Nephron (organoid): ENCODE data around the gene LBHD2.
A peak's percentile ranks its signal among the peaks of the same experiment; 100 is the strongest.

ENCODE experiments used
- H3K27ac Mint-ChIP-seq, 3 experiments: 2 replicates each; pipeline ENCODE4 v1.8.0; 2020; ENCODE audit warnings: mixed read lengths in 3 of 3, mild to moderate bottlenecking in 2 of 3, moderate library complexity in 1 of 3
- H3K27me3 Mint-ChIP-seq: 2 replicates; pipeline ENCODE4 v1.8.0; 2021; ENCODE audit warnings: low read depth, mild to moderate bottlenecking, moderate library complexity, mixed read lengths
- H3K36me3 Mint-ChIP-seq: 2 replicates; pipeline ENCODE4 v1.8.0; 2020; ENCODE audit warnings: low read depth, mixed read lengths
- H3K4me1 Mint-ChIP-seq: 2 replicates; pipeline ENCODE4 v1.8.0; 2020; ENCODE audit warnings: mixed read lengths
- H3K4me3 Mint-ChIP-seq, 3 experiments: 2 replicates each; pipeline ENCODE4 v1.8.0; 2020; ENCODE audit warnings: mild to moderate bottlenecking in 3 of 3, mixed read lengths in 3 of 3, moderate library complexity in 2 of 3
- H3K9me3 Mint-ChIP-seq: 2 replicates; pipeline ENCODE4 v1.8.0; 2020; ENCODE audit warnings: mixed read lengths
- TF ChIP-seq, protein P1 (sequence below), 3 experiments: fragments of 200-600 bp; sonication (generic); IDR thresholded peaks; one replicate each; pipeline ENCODE4 v1.5.0; 2021; ENCODE audit warnings: antibody characterized with exemption in 3 of 3; ENCODE audit not compliant: unreplicated experiment in 3 of 3

LBHD2 gene

DNA sequence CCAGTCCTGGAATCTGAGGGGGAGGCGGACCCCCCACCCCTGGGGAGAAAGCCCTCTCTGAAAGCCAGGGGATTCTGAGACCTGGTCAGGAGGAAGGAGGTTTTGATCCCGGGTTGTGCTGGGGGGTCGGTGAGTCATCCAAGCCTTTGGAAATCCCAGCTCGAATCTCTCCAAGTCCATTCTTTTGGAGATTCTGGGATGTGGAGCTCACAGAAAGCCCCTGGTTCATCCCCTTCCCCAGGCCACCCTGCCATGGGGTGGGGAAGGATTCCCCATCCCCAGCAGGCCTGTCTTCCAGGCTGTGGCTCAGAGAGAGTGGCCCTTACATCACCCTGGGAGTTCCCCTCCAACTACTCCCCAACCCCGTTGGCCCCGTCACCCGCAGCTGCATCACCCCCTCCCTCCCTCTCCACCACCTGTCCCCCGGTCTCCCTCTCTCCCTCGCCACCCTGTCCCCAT, 24.8 kb downstream of the LBHD2 start:
- peak overlapping the region in 1 of 3 experiments; percentile 20 for H3K27ac Mint-ChIP-seq
- H3K4me3 Mint-ChIP-seq: peak overlapping the region in 1 of 3 experiments; percentile 11
- no peaks in the 10 kb centered on the region for H3K36me3 Mint-ChIP-seq
- peaks cover 24% of the 10 kb centered on the region for H3K27me3 Mint-ChIP-seq
- TF ChIP-seq, protein P1, sequence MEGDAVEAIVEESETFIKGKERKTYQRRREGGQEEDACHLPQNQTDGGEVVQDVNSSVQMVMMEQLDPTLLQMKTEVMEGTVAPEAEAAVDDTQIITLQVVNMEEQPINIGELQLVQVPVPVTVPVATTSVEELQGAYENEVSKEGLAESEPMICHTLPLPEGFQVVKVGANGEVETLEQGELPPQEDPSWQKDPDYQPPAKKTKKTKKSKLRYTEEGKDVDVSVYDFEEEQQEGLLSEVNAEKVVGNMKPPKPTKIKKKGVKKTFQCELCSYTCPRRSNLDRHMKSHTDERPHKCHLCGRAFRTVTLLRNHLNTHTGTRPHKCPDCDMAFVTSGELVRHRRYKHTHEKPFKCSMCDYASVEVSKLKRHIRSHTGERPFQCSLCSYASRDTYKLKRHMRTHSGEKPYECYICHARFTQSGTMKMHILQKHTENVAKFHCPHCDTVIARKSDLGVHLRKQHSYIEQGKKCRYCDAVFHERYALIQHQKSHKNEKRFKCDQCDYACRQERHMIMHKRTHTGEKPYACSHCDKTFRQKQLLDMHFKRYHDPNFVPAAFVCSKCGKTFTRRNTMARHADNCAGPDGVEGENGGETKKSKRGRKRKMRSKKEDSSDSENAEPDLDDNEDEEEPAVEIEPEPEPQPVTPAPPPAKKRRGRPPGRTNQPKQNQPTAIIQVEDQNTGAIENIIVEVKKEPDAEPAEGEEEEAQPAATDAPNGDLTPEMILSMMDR (IDR thresholded peaks at IDR 0.05; ENCODE audit: unreplicated experiment in 3 of 3): no peak
- H3K4me1 Mint-ChIP-seq: peaks cover 34% of the 10 kb centered on the region
- no peaks in the 10 kb centered on the region for H3K9me3 Mint-ChIP-seq

DNA sequence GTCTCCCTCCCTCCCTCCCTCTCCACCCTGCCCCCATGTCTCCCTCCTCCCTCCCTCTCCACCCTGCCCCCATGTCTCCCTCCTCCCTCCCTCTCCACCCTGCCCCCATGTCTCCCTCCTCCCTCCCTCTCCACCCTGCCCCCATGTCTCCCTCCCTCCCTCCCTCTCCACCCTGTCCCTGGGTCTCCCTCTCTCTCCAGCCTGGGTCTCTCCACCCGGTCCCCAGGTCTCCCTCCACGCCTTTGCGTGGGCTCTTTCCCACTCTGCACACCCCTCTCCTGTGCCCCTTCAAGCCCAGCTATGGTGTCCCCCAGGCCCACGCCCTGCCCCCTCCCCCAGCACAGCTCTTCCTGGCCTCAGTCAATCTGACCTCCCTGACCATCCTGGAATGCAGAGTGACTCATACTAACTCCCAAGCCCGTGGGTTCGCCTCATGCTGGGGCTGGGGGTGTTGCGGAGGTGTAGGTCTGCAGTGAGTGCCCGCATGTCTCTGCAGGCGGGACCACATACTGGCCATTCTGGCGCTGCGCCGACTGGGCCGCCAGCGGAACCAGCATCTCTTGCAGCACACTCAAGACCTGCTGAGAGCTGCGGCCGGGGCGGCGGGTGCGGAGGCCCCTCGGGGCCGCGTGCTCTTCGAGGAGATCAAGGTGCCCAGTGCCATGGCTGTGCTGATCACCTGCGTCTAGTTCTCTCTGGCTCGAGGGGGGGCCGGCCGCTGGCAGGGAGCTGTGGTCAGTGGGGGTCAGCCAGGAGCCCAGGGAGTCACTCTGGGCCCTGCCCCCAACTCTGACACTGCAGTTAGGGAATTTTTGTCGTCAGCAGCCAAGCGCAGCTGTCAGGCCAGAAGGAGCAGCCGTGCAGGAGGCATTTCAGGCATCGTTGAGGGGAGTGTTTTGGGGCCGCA, 25.8 kb downstream of the LBHD2 start:
- Mint-ChIP-seq H3K4me3 (peak overlapping the region in 1 of 3 experiments; percentile 53), H3K27me3 (peaks cover 21% of the 10 kb centered on the region), H3K36me3 (no peaks in the 10 kb centered on the region), H3K4me1 (peaks cover 39% of the 10 kb centered on the region), H3K27ac (peak overlapping the region; percentile 69 to 84 (median 73)), H3K9me3 (no peaks in the 10 kb centered on the region)
- TF ChIP-seq, protein P1 (IDR thresholded peaks at IDR 0.05; ENCODE audit: unreplicated experiment in 3 of 3): no peak

DNA sequence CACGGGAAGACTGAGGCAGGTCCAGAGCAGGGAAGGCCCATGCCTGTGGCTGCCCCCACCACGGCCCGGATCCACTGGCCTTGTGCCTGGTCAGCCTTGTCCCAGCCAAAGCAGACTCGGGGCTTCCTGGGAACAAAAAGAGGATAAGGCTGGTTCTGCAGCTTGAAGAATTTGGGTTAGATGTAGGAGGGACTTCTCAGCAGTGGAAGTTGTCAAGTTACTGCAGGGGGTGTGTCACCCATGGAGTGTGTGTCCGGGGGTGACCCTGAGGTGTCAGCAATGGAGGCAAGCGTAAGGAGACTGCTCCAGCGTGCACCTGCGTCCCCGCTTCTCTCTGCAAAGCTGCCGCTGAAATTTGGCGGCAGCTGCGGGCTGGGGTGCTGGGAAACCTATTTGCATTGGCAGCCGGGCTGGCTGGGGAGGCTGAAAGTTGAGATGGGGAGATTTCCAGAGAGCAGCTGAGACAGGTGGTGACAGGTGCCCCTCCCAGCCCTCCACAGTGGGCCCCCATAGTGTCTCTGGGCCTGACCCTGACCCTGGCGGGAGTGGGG, 26.7 kb downstream of the LBHD2 start:
- peaks cover 34% of the 10 kb centered on the region for H3K4me1 Mint-ChIP-seq
- H3K9me3 Mint-ChIP-seq: no peaks in the 10 kb centered on the region
- no peaks in the 10 kb centered on the region for H3K36me3 Mint-ChIP-seq
- TF ChIP-seq, protein P1 (IDR thresholded peaks at IDR 0.05; ENCODE audit: unreplicated experiment in 3 of 3): no peak
- peaks cover 11% of the 10 kb centered on the region for H3K27me3 Mint-ChIP-seq
- H3K4me3 Mint-ChIP-seq: peak overlapping the region; percentile 15 to 53 (median 17)
- peak overlapping the region; percentile 69 to 84 (median 73) for H3K27ac Mint-ChIP-seq

DNA sequence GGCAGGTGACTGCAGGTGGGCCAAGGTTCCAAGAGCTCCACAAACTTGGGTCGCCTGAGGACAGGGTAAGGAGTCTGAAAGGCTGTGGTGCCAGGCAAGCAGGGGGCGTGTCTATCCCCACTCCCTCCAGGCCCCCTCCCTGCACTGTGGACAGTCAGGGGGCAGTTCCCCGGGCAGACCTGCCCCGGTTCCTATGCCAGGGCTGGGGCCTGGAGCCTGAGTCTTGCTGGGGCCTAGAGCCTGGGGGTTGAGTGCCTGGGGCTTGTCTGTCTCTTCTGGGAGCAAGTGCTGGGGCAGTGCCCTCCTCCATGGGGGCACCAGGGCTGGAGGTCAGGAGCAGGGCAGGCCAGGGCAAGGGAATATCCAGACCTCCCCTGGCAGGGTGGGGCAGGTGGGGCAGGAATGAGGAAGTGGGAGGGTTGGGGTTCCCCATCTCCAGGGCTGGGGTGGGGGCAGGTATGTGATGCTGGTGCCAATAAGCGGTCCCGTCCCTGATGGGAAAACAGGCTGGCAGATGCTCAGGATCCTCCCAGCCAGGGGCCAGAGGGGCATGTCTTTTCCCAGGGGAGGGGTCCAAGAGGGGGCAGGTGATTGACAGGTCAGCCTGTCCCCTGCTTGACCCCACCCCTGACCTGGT, 27.3 kb downstream of the LBHD2 start:
- Mint-ChIP-seq H3K27ac (peak overlapping the region; percentile 69 to 84 (median 73)), H3K36me3 (no peaks in the 10 kb centered on the region), H3K27me3 (peaks cover 9% of the 10 kb centered on the region), H3K4me3 (no peak overlapping the region), H3K4me1 (peaks cover 36% of the 10 kb centered on the region), H3K9me3 (no peaks in the 10 kb centered on the region)
- TF ChIP-seq, protein P1 (IDR thresholded peaks at IDR 0.05; ENCODE audit: unreplicated experiment in 3 of 3): no peak

DNA sequence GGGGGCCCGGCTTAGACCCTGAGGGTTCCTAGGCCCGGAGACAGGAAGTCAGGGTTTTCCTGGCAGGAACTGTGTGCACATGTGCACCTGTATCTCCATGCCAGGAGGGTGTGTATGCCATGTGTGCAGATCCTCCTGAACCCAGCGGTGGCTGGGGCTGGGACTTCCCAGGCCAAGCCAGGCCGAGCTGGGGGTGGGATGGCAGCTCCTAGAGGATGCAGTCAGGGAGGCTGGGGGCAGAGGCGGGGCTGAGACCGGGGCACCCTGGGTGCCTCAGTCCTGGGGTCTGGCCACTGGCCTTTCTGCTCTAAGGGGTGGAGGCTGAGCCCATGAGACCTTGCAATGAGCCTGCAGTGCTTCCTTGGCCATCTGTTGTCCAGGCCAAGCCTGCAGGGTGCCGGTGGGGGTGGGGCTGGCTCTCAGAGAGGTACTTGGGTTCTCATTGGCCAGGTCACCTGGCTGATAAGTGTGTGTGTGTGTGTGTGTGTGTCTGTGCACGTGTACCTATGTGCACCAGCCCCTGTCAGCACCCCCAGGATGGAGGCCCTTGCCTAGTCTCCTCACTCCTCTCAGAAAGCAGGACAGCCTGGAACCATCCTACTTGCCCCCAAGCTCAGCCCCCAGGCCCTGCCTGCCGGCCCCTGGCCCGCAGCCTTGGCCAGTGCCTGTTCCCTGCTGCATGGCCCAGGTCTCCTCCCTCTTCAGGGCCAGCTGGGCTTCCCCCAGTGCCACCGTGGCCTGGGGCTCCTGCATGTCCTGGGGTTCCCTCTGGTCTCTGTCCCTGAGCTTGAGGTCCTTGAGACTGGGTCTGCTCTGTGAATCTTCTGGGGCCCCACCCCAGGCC, 28.6 kb downstream of the LBHD2 start:
- Mint-ChIP-seq H3K27me3 (peaks cover 10% of the 10 kb centered on the region), H3K4me3 (no peak overlapping the region), H3K36me3 (no peaks in the 10 kb centered on the region), H3K9me3 (no peaks in the 10 kb centered on the region), H3K4me1 (peaks cover 41% of the 10 kb centered on the region), H3K27ac (peak overlapping the region in 1 of 3 experiments; percentile 67)
- TF ChIP-seq, protein P1 (IDR thresholded peaks at IDR 0.05; ENCODE audit: unreplicated experiment in 3 of 3): no peak
